Loucy (cell line): ENCODE data around the gene SF3B4.

Experiments used
- CTCF ChIP-seq: fragments of 200-600 bp; sonication (generic); conservative IDR thresholded peaks from 2 replicates; pipeline ENCODE4 v1.5.1; 2014; ENCODE audit warnings: mild to moderate bottlenecking, antibody characterized with exemption, low read length
- EZH2phosphoT487 ChIP-seq: fragments of 200-600 bp; IDR thresholded peaks from 2 replicates; pipeline ENCODE4 v1.6.1; 2018; ENCODE audit warnings: antibody characterized with exemption, mild to moderate bottlenecking, moderate library complexity, borderline replicate concordance

GRCh38 chr1:149888999-149889289 is 38.7 kb downstream of the SF3B4 start:
- TF ChIP-seq CTCF = no peak
- TF ChIP-seq EZH2phosphoT487 = no peak
